Endothelial cell of umbilical vein (primary cell): ENCODE measurements around the gene PEX5L. TPM values are rescaled to one million over a fixed set of nuclear protein-coding genes. Genes with fewer than 3 reads are reported as not detected.

ENCODE experiments used
- BruUV-seq: library from RNA; stranded (reverse); fragments of 400-500 nt; replicated peaks from 2 replicates; lab custom pipeline; 2021; lab: Mats Ljungman, UMichigan
- CTCF ChIA-PET: fragments of 300-600, 350-600 bp; sonication (Branson Sonifier 250); formaldehyde crosslinking; loops from one replicate; lab custom pipeline; 2021; ENCODE audit warnings: antibody characterized with exemption, inconsistent platforms; lab: Charles Lee
- POLR2A ChIA-PET: fragments of 300-600, 350-600 bp; sonication (Branson Sonifier 250); formaldehyde crosslinking; loops from one replicate; lab custom pipeline; 2021; ENCODE audit warnings: antibody characterized with exemption, inconsistent platforms; lab: Charles Lee
- DNase-seq: peaks from one replicate; pipeline ENCODE4 v3.0.0-alpha.2; 2011; ENCODE audit warnings: low read depth, low spot score
- FAIRE-seq: peaks from 2 replicates; lab custom pipeline; 2011; peaks lifted over from hg19 to GRCh38; lab: Jason Lieb, UNC
- H2AFZ ChIP-seq: 2 replicates; pipeline ENCODE4 v1.6.0; 2012; ENCODE audit warnings: low read depth, low read length, control low read depth, inconsistent platforms
- H3K27ac ChIP-seq: 2 replicates; pipeline ENCODE4 v1.5.1; 2011; ENCODE audit warnings: low read depth, mild to moderate bottlenecking, control low read depth, low read length, moderate library complexity; ENCODE audit not compliant: insufficient read depth
- H3K27me3 ChIP-seq, 2 experiments: 2 replicates each; pipeline versions ENCODE4 v1.6.0 to v1.6.1; 2011; ENCODE audit warnings: low read length in 2 of 2, mixed read lengths in 1 of 2; ENCODE audit not compliant: control insufficient read depth in 2 of 2, insufficient read depth in 2 of 2
- H3K36me3 ChIP-seq, 2 experiments: 2 replicates in 1 of 2; 3 replicates in 1 of 2; pipeline ENCODE4 v1.5.1; 2011; ENCODE audit warnings: low read length in 2 of 2, mild to moderate bottlenecking in 1 of 2, moderate library complexity in 1 of 2; ENCODE audit not compliant: control insufficient read depth in 2 of 2, insufficient read depth in 2 of 2; ENCODE audit errors: extremely low read depth in 1 of 2
- H3K4me1 ChIP-seq: 3 replicates; pipeline ENCODE4 v1.5.1; 2011; ENCODE audit warnings: mild to moderate bottlenecking, low read length; ENCODE audit not compliant: control insufficient read depth, insufficient read depth; ENCODE audit errors: extremely low read depth
- H3K4me2 ChIP-seq: 2 replicates; pipeline ENCODE4 v1.6.1; 2011; ENCODE audit warnings: low read length, control low read depth, mixed read lengths; ENCODE audit not compliant: insufficient read depth
- H3K4me3 ChIP-seq, 3 experiments: fragments of 200-600 bp in 1 of 3; sonication (generic), shearing (Covaris generic) in 1 of 3; replicated peaks in 1 of 3; 2 replicates each; pipeline ENCODE4 v1.5.1; 2011 to 2016; ENCODE audit warnings: control low read depth in 3 of 3, low read length in 3 of 3, mild to moderate bottlenecking in 2 of 3, inconsistent platforms in 1 of 3, low read depth in 1 of 3, moderate library complexity in 1 of 3; ENCODE audit not compliant: insufficient read depth in 1 of 3
- H3K79me2 ChIP-seq: 2 replicates; pipeline ENCODE4 v1.6.0; 2012; ENCODE audit warnings: low read length, inconsistent platforms; ENCODE audit not compliant: control insufficient read depth, insufficient read depth
- H3K9ac ChIP-seq: replicated peaks from 2 replicates; pipeline ENCODE3; 2011; ENCODE audit warnings: low read length, control low read depth; ENCODE audit not compliant: insufficient read depth; ENCODE audit errors: extremely low read depth
- H3K9me1 ChIP-seq: replicated peaks from 3 replicates; pipeline ENCODE4 v1.6.0; 2011; ENCODE audit warnings: mild to moderate bottlenecking, low read length; ENCODE audit not compliant: control insufficient read depth, insufficient read depth; ENCODE audit errors: extremely low read depth
- H3K9me3 ChIP-seq: replicated peaks from 2 replicates; pipeline ENCODE4 v1.5.1; 2012; ENCODE audit warnings: low read length, inconsistent platforms; ENCODE audit not compliant: control insufficient read depth, insufficient read depth
- H4K20me1 ChIP-seq: replicated peaks from 2 replicates; pipeline ENCODE3; 2011; ENCODE audit warnings: mild to moderate bottlenecking, low read length; ENCODE audit not compliant: control insufficient read depth, insufficient read depth; ENCODE audit errors: extremely low read depth
- JUN ChIP-seq: IDR thresholded peaks from 2 replicates; pipeline ENCODE4 v1.6.1; 2011; ENCODE audit warnings: borderline replicate concordance, low read depth; ENCODE audit not compliant: insufficient read length, insufficient read depth
- MYC ChIP-seq: IDR thresholded peaks from one replicate; pipeline ENCODE4 v1.6.1; 2011; ENCODE audit warnings: mild to moderate bottlenecking, low read depth, low read length
- POLR2A ChIP-seq: IDR thresholded peaks from 2 replicates; pipeline ENCODE4 v1.6.1; 2012; ENCODE audit warnings: low read depth, mild to moderate bottlenecking, control low read depth, low read length
- POLR2AphosphoS5 ChIP-seq: IDR thresholded peaks from 2 replicates; pipeline ENCODE4 v1.6.1; 2012; ENCODE audit warnings: low read depth, mild to moderate bottlenecking, control low read depth, low read length, moderate library complexity; ENCODE audit not compliant: insufficient read depth
- dilution Hi-C: fragments of 300-500 bp; cut with MboI; formaldehyde crosslinking; loops from one replicate; pipeline ENCODE4 v1.15.0; 2019; ENCODE audit warnings: low sequenced_read_pairs; ENCODE audit not compliant: extremely low pct_ligation_motif_present
- intact Hi-C: fragments of 100-400 bp; cut with micrococcal nuclease; formaldehyde crosslinking; loops from one replicate; pipeline ENCODE4 v1.10.0; 2022
- polyA plus RNA-seq, 4 experiments: library from polyadenylated mRNA; depleted of rRNA in 3 of 4; stranded (reverse) in 3 of 4; unstranded in 1 of 4; fragments of >200 nt; gene quantifications; 2 replicates each; pipeline versions ENCODE4 v1.2.1 to v1.2.3, GENCODE V29; 2011 to 2012; ENCODE audit warnings: missing spikeins in 1 of 4
- total RNA-seq: library from RNA; stranded (reverse); gene quantifications from 2 replicates; pipeline ENCODE4 v1.2.3, GENCODE V29; 2021
- TF ChIP-seq, protein P1 (sequence below), 2 donors: IDR thresholded peaks; 1 replicate in 1 of 2; 2 replicates in 1 of 2; pipeline ENCODE4 v1.5.1; 2011; ENCODE audit warnings: low read length in 2 of 2, mild to moderate bottlenecking in 2 of 2, moderate library complexity in 2 of 2, control low read depth in 1 of 2, inconsistent platforms in 1 of 2, low read depth in 1 of 2; ENCODE audit not compliant: insufficient read depth in 1 of 2; ENCODE audit errors: extremely low read depth in 1 of 2

The PEX5L gene
- total and polyA plus RNA-seq, 2 donors (not counting 3 experiments of a cell fraction or from before 2014, with no cell fraction given), result not detected

DNA sequence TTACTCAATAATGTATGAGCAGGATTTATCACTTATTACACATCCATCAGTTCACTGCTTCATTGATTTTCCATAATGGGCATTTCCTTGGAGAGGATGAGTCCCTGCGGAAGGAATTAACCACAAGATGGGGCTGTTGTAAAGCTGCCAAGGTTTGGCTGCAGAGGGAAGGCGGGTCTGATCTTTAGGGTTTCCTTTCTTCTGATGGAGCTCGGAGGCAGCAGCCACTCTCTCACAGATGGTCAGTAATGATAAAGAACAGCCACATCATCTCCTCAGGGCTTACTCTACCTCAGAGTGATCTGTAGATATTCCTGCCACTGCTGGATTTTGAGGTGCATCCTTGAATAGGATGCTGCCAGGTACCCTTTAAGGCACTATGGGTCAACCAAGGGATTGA lies 268.7 kb downstream of the PEX5L start:
- Histone ChIP-seq H2AFZ (no peak overlapping the region), H3K9ac (no peak overlapping the region), H3K27me3 (no peaks in the 10 kb centered on the region), H3K79me2 (no peaks in the 10 kb centered on the region), H3K4me1 (peaks cover 16% of the 10 kb centered on the region), H3K4me3 (no peak overlapping the region), H3K9me3 (no peaks in the 10 kb centered on the region), H3K36me3 (peaks cover 6% of the 10 kb centered on the region in 2 experiments), H4K20me1 (no peaks in the 10 kb centered on the region), H3K27ac (no peak overlapping the region), H3K4me2 (no peak overlapping the region), H3K9me1 (no peaks in the 10 kb centered on the region)
- BruUV-seq, result no TSS peak
- dilution Hi-C loops, result no loop called here
- ChIA-PET CTCF (interaction anchor here (0.6 to 2.9 kb wide), 17 partner anchors 14 to 1014 kb away, joined by 3 to 23 read pairs (median 5); partner anchors contain the start of gene TTC14), POLR2A (no interaction called here)
- intact Hi-C loops, result loop anchor here (2.0 to 5.0 kb wide), 3 partner anchors 115 to 834 kb away; partner anchors contain the start of genes TTC14 and USP13
- FAIRE-seq (peak; percentile 65), DNase-seq (peak; percentile 43)
- no peak for TF ChIP-seq JUN
- TF ChIP-seq MYC, result no peak
- TF ChIP-seq, protein P1, sequence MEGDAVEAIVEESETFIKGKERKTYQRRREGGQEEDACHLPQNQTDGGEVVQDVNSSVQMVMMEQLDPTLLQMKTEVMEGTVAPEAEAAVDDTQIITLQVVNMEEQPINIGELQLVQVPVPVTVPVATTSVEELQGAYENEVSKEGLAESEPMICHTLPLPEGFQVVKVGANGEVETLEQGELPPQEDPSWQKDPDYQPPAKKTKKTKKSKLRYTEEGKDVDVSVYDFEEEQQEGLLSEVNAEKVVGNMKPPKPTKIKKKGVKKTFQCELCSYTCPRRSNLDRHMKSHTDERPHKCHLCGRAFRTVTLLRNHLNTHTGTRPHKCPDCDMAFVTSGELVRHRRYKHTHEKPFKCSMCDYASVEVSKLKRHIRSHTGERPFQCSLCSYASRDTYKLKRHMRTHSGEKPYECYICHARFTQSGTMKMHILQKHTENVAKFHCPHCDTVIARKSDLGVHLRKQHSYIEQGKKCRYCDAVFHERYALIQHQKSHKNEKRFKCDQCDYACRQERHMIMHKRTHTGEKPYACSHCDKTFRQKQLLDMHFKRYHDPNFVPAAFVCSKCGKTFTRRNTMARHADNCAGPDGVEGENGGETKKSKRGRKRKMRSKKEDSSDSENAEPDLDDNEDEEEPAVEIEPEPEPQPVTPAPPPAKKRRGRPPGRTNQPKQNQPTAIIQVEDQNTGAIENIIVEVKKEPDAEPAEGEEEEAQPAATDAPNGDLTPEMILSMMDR (IDR thresholded peaks at IDR 0.05; ENCODE audit: extremely low read depth in 1 of 2, insufficient read depth in 1 of 2, low read depth in 1 of 2, low read length in 2 of 2), result peak; percentile 37 to 38

DNA sequence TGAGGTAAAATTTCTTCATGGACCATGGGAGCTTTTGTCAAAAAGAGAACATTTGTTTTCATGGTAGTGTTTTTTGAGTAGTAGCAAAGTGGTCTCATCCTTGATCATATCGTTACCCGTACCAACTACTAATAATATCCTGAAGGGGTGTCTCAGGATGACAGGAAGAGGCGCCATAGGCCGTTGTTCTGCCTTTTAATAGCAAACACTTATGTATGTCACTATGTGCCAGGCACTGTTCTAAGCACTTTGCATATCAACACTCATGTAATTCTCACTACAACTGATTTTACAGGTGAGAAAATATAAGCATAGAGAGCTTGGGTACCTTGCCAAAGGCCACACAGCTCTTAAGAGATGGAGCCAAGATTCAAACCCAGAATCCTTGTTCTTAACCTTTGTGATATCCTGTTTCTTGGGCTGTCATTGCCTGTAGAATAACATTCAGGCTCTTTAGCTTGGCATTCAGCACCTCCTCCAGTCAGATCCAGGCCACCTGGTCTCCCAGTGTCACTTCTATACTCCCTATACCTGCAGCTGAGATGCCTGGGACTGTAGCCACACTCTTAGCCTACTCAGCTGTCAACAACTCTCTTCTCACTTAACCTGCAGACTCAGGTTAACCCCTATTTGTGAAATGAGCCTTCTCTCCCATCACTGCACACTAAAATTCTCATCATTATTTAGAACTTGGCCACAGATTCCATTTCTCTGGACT lies 270.2 kb downstream of the PEX5L start:
- dilution Hi-C loops, result no loop called here
- CTCF ChIA-PET, result interaction anchor here (1.3 to 2.9 kb wide), 3 partner anchors 16 to 828 kb away, joined by 3 to 23 read pairs (median 6); no protein-coding TSS in a partner anchor
- peaks cover 12% of the 10 kb centered on the region for H3K4me1 ChIP-seq

More for the DNA sequence above, 270.2 kb downstream of the PEX5L start:
- no peaks in the 10 kb centered on the region for H4K20me1 ChIP-seq
- no peaks in the 10 kb centered on the region for H3K27me3 ChIP-seq
- H3K4me2 ChIP-seq, result no peak overlapping the region
- H3K4me3 ChIP-seq, result no peak overlapping the region
- BruUV-seq, result no TSS peak
- POLR2A ChIA-PET, result interaction anchor here (0.7 kb wide), 1 partner anchor 316 kb away, joined by 4 read pairs; no protein-coding TSS in a partner anchor
- no peaks in the 10 kb centered on the region for H3K79me2 ChIP-seq
- DNase-seq (no peak), FAIRE-seq (no peak)
- H3K9me1 ChIP-seq, result no peaks in the 10 kb centered on the region
- no peak for TF ChIP-seq POLR2A
- no peak for TF ChIP-seq POLR2AphosphoS5
- intact Hi-C loops, result loop anchor here (5.0 kb wide), 2 partner anchors 666 to 836 kb away; partner anchors contain the start of gene TTC14
- H3K36me3 ChIP-seq, result peaks cover 3 to 6% of the 10 kb centered on the region in 2 experiments
- no peak overlapping the region for H3K27ac ChIP-seq
- no peak overlapping the region for H2AFZ ChIP-seq
- H3K9me3 ChIP-seq, result no peaks in the 10 kb centered on the region
- H3K9ac ChIP-seq, result no peak overlapping the region
